NCI-H1092 treated with DMSO at 0.1 percent for 48 hours (cell line): Measurements from ENCODE around the gene FOXL2.
A peak's percentile ranks its signal among the peaks of the same experiment; 100 is the strongest.

Experiments
- DNase-seq: peaks from one replicate; lab custom pipeline; 2025; lab: John Stamatoyannopoulos, UW

FOXL2 gene

DNA sequence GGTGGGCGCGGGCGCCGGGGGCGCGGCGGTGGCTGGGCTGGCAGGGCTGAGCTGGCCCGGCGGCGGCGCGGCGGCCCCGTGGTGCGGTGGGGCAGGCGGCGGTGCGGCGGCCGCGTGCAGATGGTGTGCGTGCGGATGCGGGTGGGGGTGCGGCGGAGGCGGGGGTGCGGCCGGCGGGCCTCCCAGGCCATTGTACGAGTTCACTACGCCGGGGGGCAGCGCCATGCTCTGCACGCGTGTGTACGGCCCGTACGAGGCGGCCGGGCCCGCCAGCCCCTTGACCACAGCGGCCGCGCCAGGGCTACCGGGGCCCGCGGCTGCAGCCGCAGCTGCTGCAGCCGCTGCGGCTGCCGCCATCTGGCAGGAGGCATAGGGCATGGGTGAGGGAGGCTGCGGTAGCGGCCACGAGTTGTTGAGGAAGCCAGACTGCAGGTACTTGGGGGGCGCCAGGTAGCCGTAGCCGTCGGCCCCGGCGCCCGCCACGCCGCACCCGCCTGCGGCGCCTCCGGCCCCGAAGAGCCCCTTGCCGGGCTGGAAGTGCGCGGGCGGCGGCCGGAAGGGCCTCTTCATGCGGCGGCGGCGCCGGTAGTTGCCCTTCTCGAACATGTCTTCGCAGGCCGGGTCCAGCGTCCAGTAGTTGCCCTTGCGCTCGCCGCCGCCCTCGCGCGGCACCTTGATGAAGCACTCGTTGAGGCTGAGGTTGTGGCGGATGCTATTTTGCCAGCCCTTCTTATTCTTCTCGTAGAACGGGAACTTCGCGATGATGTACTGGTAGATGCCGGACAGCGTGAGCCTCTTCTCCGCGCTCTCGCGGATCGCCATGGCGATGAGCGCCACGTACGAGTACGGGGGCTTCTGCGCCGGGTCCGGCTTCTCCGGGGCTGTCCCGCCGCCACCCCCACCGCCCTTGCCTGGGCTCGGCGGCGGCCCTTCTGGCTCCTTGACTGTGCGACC, 951 bp downstream of the FOXL2 start:
- no peak for DNase-seq

GRCh38 chr3:138944929-138945708, 1.8 kb downstream of the FOXL2 start:
- DNase-seq, result no peak

GRCh38 chr3:138944654-138944928, 2.3 kb downstream of the FOXL2 start:
- DNase-seq, result no peak

- DNase-seq, result no peak
Measured at GRCh38 chr3:138943724-138944653, 2.9 kb downstream of the FOXL2 start.

DNA sequence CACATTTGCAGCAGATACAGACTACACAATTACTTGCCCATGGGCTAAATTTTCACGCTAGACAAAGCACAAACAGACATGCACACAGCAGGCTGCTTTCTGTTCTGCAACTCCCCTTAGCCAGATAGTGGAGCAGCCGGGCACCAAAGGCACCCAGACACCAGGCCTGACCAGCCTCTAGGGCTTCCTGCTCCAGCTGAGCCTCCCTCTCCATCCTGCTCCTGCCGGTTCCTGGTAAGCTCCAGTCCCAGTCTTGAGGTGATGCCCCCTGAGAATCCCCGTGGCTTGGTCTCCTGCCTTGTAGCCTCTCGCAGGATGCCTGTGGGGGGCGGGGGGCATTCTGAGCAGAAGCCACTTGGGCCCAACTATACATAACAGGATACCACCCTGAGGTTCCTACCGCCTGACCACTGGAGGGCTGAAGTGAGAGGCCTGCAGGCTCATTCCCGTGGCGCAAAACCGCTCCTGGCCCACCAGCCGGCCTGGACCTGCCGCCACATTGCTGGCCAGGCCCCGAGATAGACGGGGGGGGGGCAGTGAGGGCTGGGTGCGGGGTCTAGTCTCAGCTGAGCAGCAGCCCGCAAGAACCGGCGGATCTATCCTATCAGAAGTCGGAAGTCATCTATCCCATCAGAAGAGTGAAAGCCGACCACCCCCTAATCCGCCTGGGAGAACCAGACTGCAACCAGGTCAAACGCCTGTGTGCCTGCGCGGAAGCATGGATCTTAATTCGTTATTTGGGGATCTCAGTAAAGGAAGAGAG, 3.9 kb downstream of the FOXL2 start:
- no peak for DNase-seq

DNA sequence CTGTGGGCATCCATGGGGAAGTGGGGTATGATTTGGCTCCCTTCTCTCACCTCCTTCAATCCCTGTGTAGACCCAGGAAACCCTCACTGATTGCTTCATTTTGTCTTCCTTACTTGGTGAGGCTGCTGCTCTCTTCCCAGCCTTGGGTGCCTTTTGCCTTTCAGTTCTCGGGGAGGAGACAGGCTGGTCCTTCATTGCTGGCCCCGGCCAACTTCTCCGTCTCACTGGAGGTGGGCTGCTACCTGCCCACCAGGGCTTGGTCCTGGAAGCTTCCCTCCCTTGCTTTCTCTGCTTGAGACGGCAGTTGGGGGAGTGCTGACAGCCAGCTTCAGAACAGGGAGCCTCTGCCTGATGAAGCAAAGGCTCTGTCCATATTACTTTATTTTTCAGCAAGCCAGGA, 4.7 kb downstream of the FOXL2 start:
- no peak for DNase-seq

DNA sequence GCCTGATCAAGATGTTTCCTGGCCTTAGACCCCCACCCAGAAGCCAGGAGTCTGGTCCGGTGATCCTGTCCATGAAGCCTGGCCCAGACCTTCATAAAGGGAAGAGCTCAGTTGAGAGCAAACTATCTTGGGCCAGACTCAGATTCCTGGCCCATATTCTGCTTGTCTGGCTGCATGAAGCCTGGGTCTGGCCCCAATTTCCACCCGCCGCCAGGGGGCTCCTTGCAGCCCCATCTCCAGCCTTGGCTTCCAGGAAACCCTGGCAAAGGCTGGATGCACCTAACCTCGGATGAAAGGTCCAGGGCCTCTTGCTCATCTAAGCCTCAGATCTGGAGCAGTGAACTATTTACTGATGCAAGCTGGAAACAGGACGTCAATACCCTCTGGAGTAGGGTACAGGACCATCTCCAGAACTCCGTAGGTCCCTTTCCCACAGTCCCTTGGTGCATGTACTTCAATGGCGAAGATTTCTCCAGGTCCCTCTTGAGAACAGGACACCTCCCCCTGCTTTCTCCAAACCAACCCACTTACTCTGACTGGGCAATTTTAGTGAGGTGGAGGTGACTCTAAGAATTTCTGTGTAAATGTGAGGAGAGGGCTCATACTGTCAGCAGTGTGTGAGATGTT, 5.6 kb downstream of the FOXL2 start:
- peak; percentile 9 for DNase-seq

DNA sequence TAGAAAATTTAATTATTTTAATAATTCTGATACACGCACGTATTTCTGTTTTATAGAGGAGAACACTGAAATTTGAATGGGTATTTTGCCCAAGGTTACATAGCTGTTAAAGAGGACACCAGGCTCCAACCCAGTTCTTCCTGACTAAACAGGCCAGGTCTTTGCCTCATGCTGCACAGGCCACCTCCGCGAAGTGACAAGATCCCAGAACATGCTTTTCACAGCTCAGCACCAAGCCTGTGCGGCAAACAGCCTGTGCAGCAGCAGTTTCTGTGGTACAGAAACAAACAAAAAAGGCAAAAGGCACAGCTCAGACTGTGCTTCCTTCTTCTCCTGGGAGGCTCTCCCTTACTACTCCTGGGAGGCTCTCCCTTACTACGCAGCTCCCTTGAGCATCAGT, 6.5 kb downstream of the FOXL2 start:
- no peak for DNase-seq

- DNase-seq, result no peak
Measured at GRCh38 chr3:138939561-138940241, 7.2 kb downstream of the FOXL2 start.

GRCh38 chr3:138938877-138939560, 7.9 kb downstream of the FOXL2 start:
- no peak for DNase-seq

DNA sequence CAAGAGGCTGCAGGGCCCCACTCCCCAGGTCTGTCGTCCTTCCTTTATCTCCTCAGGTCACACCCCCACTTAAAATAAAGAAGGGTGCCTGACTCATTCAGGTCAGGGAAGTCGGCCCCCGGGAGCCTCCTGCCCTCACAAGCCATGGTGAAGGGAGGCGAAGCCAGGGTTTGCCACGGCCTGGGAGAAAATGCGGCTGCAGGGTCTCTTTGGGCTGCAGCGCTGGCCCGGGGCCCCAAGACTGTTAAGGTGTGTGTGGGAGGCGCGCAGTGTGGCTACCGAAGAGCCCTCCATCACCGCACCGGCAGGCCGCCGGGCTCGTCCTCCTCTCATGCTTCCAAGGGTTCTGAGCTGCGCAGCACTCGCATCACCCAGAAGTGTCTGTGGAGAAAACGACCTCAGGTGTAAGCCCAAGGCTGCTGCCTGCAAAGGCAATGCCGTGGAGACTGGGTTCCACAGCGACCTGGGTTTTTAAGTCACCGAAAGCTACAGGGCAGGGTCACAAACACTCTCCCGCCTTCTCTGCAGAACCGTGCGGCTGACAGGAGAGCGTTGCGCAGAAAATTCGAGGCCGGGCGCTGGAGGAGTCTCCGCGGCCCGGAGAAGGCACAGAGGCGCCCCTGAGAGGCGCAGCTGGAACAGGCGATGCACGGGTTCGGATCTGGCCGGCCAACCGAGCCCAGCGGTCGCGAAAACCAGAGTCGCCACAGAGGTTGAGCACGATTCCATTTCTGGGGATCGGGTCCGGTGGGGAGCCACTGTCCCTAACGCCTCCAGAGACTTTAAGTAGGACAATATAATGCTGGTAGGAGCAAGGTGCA, 8.7 kb downstream of the FOXL2 start:
- DNase-seq, result no peak

GRCh38 chr3:138937690-138938055, 9.3 kb downstream of the FOXL2 start:
- DNase-seq, result no peak

DNA sequence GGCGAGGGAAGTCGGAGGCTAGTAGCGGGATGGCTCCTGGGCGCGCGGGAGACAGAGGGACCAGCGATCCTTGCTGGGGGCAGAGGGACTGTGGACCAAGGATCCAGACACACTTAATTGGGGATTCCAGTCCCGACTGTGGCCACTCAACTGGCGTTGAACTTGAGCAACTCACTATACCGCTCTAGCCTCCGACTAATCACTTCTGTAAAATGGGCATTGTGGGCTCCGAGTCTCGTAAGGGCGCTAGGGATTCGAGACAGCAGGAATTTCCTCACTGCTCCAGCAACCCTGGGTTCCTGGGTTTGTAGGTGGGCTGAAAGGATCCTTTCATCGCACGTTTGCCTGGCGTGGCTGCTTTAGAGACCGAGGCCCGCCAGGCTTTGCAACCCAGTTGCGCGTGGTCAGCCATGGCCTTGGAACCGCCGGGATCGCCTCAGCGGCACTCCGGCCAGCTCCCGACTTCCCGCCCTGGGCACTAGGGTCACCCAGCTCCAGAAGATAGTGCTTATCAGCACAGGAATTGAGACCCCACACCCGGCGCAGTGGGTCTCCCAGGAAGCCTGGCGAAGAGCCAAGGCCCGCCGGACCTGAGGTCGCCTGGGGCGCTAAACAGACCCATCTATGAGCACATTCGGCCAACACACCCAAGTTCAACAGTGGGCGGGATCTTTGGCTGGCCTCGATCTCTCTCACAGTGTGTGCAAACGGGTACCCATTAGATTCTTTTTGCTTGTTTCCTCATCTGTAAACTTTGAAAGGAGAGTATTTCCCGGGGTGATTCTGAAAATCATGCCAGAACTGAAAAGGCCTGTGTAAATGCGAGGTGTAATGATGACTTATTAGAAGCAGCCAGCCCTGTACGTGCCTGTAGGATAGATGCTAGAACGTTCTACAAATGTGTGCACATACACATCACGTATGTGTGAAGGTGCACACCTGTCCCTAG, 9.9 kb downstream of the FOXL2 start:
- DNase-seq, result no peak

DNA sequence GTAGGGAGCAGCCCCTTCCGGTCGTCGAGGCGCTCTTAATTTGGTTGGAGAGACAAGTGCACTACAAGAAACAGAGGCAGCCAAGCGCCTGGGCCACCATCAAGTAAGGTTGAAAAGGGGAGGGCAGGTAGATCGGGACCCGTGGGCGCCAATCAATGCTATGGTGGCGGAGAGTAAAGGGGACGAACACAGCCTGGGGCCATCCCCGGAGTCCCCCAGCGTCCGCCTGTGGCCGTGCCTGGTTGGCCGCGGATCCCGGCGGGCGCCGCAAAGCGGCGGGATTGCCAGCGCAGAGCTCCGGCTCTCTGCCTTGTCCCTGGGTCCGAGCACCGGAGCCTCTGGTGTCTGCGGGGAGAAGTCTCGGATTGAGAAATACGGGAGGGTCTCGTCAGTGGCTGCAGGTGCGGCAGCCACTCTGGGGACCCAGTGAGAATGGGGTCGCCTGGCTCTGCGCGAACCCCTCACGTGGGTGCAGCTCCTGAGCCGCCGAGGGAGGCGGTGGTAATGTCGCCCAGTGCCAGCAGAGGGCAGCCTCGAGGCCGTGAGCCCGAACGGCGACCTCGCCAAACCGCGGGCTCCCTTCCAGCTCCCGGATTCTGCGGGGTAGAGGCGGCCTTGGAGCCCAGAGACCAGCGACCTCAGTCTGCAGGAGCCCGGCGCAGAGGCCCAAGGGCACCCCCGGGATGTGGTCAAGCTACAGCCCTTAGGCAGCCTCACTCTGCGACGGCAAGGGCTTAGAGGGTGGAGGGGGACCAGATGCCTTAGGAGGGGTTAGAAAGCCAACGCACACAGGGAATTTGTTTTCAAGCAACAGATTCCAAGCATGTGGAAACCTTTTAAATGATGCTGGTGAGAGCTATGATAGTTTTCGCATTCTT, 10.8 kb downstream of the FOXL2 start:
- peak; percentile 59 for DNase-seq

- DNase-seq, result no peak
Measured at GRCh38 chr3:138935505-138935862, 11.5 kb downstream of the FOXL2 start.

DNA sequence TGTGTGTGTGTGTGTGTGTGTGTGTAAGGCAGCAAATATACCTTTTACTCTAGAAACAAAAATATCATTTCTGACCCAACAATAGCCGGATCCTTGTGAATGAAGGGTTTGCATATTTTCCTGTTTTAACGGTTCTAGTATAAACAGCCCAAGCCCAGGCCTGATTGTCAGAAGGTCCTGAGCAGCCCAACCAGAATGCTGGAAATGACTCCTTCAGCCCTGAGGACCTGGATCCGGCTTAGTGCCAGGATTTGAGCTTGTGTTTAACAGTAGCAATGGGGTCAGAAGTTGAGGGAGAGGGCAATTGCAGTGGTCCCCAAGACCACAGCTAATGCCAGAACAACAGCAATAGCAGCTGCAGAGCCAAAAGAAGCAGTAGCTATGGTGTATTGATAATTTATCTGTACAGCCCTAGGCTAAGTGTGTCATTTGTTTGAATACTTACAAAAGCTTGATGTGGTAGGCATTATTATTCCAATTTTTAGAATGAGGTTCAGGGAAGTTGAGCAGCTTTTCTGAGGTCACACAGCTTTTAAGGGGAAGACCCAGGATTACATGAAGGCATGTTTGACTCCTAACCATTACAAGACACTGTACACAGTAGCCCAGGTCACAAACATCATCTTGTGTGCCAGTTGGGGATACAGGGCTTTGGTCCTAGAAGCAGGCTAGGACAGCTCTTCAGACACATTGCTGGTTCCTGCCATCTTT, 12.8 kb downstream of the FOXL2 start:
- no peak for DNase-seq
